Effector CD4-positive, alpha-beta T cell (primary cell): Measurements from ENCODE around the gene AHSG.

Experiments
- DNase-seq: peaks from one replicate; pipeline ENCODE4 v3.0.0-alpha.2; 2020

The AHSG gene

DNA sequence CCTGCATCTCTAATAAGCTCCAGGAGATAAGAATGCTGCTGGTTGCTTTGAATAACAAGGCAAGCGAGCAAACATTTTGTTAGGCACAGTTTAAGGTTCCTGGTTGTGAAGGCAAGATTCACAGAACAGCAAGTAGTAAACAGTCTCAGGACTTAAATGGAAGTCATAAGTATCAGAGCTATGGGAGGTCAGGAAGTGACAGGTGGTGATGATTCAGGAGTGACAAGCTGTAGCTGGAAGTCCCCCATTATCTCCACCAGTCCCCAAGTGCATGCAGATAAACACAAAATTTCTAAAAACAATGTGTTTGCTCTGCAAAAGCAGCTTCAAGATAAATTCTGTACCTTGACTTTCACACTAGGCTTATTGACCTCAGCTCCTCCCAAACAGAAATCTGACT is 30.6 kb downstream of the AHSG start:
- no peak for DNase-seq

DNA sequence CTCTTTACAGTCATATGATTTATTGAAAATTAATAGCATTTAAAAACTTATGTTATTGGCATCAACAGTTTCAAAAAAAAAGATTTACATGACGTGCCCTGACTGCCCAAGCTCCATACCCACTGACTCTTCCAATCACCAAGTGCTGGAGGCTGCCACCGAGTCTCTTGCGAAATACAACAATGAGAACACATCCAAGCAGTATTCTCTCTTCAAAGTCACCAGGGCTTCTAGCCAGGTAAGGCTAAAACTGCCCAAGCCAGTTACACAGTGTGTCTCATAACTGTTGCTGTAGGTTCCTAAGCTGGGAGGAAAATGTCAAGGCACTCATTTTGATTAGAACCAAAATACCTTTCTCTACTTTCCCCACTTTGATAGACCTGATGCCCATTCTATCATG is 31.8 kb downstream of the AHSG start:
- no peak for DNase-seq

DNA sequence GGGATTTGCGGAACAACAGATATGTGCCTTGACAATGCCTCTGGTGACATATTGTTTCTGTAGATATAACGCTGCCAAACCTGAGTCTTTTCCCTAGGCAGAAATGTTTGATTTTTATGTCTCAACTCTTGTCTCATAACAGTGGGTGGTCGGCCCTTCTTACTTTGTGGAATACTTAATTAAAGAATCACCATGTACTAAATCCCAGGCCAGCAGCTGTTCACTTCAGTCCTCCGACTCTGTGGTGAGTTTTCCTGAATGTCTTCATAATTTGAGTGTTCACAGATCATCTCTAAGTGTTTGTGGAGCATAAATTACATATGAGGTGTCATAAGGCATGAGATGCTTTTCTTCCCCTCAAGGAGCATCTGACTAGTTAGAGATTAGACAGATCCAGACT is 33.2 kb downstream of the AHSG start:
- DNase-seq, result no peak

DNA sequence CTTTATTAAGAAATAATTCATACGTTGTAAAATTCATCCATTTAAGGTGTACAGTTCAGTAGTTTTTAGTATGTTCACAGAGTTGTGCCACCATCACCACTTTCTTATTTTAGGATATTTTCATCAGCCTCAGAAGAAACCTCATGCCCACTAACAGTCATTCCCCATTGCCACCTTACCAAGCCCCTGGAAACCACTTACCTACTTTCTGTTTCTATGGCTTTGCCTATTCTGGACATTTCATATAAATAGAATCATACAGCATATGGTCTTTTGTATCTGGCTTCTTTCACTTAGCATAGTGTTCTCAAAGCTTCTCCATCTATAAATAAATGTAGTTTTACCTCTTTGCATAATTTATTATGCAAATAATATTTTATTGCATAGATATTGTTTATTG is 34.0 kb downstream of the AHSG start:
- DNase-seq, result no peak

DNA sequence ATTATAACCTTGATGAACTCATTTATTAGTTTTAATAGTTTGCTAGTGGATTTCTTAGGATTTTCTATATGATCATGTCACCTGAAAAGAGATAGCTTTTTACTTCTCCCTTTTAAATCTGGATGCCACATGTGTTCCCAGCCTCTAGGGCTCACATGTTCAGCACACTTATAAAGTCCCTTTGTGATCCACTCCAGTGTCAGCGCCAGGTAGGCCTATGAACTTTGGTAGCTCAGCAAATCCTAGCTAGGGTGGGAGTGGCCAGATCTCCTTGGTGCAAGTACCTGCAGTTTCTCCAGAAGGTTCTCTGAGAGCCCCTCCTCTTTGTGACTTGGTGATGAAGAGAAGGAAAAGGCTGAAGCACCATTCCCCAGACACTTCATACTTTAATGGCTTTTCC is 36.0 kb downstream of the AHSG start:
- DNase-seq, result no peak

DNA sequence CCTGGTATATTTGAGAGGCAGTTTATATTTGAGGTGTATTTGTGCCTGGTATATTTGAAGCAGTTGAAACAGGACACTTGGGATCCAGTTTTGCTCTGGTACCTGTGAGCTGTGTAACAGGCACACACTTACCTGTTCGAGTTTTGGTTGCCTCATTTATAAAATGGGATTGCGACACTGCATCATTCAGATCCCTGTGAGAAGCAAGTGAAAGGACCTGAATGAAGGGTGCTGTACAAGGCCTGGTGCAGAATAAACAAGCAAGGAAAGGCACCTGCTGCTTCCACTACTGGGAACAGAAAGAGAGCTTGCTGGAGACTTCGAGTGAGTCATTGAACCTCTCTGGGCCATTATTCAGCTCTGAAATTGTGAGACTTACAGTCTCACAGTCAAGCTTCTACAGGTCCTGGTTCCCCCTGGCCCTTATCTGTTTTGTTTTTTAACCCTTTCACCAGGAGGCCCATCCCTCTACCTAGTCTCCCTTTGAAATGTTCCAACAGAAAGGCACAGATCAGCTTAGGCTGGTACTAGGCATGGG is 38.9 kb downstream of the AHSG start:
- no peak for DNase-seq

DNA sequence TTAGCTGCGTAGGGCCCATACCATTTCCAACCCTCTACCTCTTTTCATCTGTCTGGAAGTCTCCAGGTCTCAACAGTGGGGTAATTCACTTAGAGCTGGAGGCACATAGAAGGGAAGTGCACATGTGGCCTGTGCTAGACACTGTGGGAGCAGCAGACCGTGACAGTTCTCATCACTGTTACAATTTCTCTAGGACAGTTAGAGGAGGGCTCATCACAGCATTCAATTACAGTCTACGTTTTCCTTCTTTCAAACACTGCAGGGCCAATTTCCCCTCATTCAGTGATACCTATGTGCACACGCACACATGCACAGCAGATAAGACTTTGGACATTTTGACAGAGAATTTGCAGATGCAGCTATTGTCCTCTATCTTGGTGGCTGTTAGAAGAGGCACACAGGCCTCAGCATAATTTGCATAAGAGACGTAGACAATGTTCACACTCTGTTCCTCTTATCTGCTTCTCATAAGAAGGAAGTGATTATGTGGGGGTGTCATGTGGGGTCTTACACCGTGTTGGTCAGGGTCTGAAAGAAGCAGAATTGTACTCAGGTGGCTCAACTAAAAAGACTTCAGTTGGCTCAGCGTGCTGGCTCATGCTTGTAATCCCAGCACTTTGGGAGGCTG is 40.3 kb downstream of the AHSG start:
- DNase-seq, result no peak

DNA sequence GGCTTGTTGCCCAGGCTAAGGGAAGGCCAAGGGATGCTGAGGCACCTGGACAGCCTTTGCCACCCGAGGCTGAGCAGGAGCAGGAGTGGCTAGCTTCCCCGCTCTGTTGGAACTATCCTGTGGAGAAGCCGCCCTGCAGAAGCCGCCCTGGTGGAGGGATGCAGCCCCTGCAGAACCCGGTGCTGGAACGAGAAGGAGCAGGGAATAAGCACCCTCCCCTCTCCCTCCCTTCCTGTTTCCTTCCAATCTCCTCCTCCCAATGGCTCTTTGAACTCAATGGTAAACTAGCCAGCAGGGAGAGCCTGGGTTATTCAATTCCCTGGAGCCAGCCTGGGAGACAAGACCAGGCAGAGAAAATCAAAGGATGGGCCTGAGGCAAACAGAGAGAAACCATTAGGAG is 41.1 kb downstream of the AHSG start:
- DNase-seq, result no peak

DNA sequence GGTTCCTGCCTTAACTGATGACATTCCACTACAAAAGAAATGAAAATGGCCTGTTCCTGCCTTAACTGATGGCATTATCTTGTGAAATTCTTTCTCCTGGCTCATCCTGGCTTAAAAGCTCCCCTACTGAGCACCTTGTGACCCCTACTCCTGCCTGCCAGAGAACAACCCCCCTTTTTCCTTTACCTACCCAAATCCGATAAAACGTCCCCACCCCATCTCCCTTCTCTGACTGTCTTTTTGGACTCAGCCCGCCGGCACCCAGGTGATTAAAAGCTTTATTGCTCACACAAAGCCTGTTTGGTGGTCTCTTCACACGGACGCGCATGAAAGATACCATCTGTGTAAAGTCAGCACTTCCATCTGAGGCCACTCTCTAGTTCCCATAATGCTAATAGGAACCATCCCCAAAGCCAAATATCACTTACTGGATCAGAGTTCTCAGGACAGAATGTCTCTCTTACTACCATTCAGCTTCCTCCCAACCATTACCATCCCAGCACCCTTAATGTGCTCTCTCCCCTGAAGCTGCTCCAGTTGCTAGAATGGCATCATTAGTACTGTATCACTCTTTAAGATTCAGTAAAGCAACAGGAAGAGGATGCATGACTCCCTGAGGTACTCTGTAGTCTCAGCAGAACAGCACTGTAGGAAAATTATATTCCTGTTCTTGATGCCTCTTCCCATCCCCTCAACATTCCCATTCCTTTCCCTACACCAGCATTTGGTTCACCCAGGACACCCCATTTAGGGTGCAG is 50.7 kb downstream of the AHSG start:
- no peak for DNase-seq

DNA sequence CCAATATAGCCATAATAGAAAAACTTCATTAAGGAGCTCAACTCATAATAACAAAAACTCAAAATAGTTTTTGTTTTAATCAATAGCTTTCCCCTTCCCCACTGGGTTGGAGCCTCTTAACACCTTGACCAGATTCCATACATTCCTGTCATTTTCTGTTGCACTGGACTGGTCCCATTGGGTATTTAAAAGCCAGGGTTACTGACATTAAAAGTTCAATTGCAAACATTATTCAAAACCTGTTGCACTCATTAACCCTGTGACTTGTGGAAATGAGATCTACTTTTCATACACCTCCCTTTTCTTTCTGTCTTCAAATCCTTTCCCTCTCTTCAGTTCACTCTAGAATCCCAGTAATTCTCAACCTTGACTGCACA is 51.2 kb downstream of the AHSG start:
- no peak for DNase-seq

DNA sequence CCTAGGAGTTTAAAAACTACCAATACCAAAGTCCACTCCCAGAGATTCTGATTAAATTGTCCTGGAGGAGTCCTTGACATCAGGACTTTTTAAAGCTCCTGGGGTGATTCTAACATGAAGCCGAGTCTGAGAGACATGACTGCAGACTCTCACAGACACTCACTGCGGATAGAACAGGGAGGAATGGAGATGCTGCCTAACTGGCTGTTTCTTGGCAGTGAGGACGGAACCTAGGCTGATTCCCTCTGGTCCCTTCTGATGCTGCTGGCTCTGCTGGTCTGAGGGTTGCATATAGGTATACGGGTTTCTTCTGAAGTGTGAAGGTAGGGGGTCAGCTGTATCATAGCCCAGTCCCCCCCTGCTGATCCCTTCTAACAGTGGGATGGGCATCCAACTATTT is 51.6 kb downstream of the AHSG start:
- no peak for DNase-seq

DNA sequence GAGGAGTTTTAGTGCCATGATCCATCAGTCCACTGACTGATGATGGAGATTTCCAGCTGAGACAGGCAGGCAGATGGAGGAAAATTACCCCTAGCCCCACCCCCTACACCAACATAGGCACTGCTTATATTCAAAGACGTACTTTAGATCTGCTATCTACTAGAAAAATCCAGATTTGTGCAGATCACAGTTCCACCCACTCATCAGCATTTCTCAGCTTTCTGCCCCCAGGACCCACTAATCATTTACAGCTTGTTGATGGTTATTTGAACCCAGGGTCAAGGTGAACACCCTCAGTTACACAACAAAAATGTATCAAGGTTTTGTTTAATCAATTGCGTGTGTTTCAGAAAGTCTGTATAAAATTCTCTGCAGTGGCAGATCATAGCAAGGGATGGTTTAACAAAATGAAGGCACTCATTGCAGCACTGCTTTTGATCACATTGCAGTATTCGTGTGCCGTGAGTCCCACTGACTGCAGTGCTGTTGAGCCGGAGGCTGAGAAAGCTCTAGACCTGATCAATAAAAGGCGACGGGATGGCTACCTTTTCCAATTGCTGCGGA is 52.8 kb downstream of the AHSG start, which contains the start of gene HRG:
Gene HRG, plus strand, starts transcription at position 390 of the 564 bp plus-strand sequence. Its CDS starts 18 bp downstream, at position 408.
- DNase-seq, result no peak

DNA sequence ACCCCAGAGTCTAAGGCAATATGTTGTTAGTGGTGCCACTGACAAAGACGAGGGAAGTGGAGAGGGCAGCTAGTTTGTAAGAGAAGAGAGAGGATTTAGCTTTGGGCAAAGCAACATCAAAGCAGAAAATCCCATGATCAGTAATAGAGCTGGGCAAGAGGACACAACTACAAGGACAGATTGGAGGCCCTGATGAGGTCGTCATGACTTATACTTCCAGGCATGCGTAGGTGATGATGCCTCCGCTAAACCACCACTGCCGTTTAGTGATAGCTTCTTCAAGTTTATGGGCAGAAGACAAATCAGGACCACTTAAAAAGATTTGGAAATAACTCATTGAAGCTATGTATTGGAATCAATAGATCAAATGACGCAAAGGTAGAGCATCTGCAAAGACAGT is 55.6 kb downstream of the AHSG start:
- DNase-seq, result no peak

DNA sequence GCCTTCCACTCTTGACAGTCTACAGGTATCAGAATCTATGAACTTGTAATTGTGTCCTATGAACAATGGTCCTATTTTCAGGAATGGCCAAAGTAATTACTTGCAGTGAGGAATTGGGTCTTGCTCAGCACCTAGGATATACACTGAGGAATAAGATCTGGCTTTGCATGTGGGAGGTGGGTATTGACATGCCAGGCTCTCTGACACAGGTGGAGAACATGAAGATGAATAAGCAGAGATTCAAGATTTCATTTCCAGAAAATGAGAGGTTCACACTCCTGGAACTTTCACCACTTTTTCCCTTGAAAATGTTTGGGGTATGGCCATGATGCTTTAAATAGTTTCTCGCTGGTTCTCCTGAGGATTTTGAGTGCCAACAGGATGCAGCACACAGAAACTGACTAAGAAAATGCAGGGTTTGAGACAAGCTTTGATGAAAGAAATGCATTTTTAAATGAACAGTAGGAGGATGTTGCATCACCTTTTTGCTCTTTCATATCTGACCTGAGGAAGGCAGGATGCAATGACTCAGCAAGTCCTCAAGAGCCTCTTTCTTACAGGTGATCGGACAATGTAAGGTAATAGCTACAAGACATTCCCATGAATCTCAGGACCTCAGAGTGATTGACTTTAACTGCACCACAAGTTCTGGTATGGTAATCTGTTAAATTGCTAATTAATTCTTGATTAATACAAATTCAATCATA is 56.7 kb downstream of the AHSG start:
- no peak for DNase-seq

DNA sequence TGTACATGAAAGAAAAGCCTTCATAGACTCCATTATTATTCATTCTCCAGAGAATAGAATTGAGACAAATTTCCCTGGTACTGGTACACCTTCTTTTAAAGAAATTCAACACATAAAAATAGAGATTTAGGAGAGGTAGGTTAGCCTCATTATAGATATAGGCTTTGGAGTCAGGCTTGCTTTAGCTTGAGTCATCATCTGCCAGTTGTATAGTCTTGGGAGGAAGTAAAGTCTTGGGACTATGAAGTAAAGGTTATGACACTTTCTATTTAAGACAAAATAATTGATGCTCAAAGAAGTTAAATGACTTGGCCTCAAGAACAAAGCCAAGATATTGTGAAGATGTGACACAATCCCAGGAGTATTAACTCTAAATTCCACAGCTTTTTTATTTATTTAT is 57.3 kb downstream of the AHSG start:
- DNase-seq, result no peak
